GM10266 (cell line): Measurements from ENCODE around the gene PKD2L1.
A peak's percentile ranks its signal among the peaks of the same experiment; 100 is the strongest.
"Not testable (repeated sequence)": the region's sequence is repeated elsewhere in the genome, so short reads cannot be mapped to it uniquely, and the experiment has no call there.

Experiments
- DNase-seq: peaks from one replicate; pipeline ENCODE4 v3.0.0; 2012; ENCODE audit errors: extremely low spot score
- TF ChIP-seq, protein P1 (sequence below): IDR thresholded peaks from 2 replicates; pipeline ENCODE4 v1.5.1; 2012; ENCODE audit warnings: mild to moderate bottlenecking, low read depth; ENCODE audit not compliant: control insufficient read depth, insufficient read depth; ENCODE audit errors: missing control alignments

The PKD2L1 gene

DNA sequence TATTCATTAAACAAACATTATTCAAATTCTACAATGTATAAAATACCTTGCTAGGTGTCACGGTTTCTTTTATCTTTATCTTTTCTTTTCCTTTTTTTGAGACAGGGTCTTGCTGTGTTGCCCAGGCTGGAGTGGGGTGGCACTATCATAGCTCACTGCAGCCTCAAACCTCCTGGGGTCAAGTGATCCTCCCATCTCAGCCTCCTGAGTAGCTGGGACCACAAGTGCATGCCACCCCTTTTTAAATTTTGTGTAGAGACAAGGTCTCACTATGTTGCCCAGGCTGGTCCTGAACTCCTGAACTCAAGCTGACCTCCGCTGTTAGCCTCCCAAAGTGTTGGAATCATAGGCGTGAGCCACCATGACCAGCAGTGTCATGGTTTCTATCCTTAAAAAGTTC lies 25.6 kb downstream of the PKD2L1 start:
- TF ChIP-seq, protein P1, sequence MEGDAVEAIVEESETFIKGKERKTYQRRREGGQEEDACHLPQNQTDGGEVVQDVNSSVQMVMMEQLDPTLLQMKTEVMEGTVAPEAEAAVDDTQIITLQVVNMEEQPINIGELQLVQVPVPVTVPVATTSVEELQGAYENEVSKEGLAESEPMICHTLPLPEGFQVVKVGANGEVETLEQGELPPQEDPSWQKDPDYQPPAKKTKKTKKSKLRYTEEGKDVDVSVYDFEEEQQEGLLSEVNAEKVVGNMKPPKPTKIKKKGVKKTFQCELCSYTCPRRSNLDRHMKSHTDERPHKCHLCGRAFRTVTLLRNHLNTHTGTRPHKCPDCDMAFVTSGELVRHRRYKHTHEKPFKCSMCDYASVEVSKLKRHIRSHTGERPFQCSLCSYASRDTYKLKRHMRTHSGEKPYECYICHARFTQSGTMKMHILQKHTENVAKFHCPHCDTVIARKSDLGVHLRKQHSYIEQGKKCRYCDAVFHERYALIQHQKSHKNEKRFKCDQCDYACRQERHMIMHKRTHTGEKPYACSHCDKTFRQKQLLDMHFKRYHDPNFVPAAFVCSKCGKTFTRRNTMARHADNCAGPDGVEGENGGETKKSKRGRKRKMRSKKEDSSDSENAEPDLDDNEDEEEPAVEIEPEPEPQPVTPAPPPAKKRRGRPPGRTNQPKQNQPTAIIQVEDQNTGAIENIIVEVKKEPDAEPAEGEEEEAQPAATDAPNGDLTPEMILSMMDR, result no peak
- DNase-seq, result no peak

- TF ChIP-seq, protein P1, result peak; percentile 65
- DNase-seq, result peak; percentile 54
These were observed 26.2 kb downstream of the PKD2L1 start for GRCh38 chr10:100303724-100304319.

DNA sequence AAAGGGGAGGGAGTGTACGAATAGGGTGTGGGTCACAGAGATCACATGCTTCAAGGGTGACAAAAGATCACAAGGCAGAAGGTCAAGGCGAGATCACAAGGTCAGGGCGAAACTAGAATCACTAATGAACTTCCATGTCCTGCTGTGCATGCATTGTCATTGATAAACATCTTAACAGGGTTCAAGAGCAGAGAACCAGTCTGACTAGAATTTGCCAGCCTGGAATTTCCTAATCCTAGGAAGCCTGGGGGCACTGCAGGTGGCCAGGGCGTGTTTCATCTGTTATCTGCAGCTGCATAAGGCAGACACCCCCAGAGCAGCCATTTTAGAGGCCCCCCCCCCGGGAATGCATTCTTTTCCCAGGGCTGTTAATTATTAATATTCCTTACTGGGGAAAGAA lies 28.9 kb downstream of the PKD2L1 start:
- DNase-seq, result not testable (repeated sequence)

DNA sequence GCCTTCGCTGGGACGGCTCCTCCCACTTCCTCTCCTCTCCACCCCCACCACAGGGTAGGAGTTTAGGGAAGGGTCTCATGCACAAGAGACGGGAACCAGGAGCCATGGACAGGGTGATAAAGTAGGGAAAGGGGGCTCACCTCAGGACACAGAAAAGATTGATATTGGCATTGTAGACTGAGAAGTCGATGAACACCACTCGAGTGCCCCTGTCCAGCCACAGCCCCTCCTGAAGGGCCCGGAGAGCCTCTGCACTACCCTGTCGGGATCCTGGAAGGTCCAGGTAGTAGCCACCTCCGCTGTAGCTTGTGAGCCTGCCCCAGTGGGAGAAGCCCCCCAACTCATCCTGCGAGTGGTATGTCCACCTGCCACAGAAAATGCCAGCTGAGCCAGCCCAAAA lies 32.8 kb downstream of the PKD2L1 start:
- TF ChIP-seq, protein P1, result no peak
- no peak for DNase-seq

GRCh38 chr10:100293066-100293465 lies 37.0 kb downstream of the PKD2L1 start:
- TF ChIP-seq, protein P1, result no peak

DNA sequence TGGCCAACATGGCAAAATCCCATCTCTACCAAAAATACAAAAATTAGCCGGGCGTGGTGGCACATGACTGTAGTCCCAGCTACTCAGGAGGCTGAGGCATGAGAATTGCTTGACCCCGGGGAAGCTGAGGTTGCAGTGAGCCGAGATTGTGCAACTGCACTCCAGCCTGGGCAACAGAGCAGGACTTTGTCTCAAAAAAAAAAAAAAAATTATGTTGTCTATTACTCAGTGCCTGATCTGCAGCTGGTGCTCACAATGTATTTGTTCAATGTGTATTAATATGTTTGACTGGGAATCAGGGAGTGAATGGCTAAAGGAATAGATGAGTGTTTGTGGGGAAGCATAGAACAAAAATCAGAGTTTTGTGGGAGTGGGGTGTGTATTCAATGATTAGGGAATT lies 37.7 kb downstream of the PKD2L1 start:
- DNase-seq, result not testable (repeated sequence)

More at GRCh38 chr10:100293066-100293465, 37.0 kb downstream of the PKD2L1 start:
- no peak for DNase-seq

DNA sequence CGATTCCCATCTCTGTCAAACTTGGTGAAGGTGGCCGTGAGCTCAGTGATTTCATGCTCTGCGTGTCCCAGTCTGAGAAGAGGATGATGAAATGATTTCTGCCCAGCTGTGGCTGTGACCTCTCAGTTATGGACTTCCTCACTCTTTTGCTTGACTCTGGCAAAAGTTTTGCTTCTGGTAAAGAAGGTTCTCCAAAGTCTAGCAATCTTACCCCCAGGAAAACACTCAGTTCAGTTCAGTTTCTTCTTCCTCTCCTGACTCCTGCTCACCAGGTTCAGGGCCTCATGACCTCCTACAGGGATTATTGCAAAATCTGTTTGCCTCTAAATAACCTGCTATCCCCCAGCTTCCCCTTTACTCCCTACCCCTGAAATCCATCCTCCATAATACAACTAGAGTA lies 38.7 kb downstream of the PKD2L1 start:
- TF ChIP-seq, protein P1, result no peak
- DNase-seq, result no peak

DNA sequence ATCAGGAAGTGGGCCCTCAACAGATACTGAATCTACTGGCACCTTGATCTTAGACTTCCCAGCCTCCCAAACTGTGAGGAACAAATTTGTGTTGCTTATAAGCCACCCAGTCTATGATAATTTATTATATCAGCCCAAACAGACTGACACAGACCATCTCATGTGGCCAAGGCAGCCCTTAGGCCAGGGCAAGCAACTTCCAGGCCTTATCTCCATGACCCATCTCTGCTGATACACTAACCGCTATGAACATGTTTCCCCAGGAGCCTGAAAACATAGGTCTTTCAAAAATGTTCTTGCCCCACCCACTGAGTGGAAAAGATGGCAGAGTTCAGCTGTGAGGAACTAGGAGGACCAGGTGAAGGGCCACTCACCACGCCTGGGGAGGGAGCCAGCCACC lies 40.4 kb downstream of the PKD2L1 start:
- no peak for DNase-seq
- TF ChIP-seq, protein P1, result no peak
